Measurements from ENCODE around the gene PDGFRB. TPM values are rescaled to one million over a fixed set of nuclear protein-coding genes. Genes with fewer than 3 reads are reported as not detected.

Gene PDGFRB
- total and polyA plus RNA-seq, 9 donors = 102 to 302 (median 207) TPM

DNA sequence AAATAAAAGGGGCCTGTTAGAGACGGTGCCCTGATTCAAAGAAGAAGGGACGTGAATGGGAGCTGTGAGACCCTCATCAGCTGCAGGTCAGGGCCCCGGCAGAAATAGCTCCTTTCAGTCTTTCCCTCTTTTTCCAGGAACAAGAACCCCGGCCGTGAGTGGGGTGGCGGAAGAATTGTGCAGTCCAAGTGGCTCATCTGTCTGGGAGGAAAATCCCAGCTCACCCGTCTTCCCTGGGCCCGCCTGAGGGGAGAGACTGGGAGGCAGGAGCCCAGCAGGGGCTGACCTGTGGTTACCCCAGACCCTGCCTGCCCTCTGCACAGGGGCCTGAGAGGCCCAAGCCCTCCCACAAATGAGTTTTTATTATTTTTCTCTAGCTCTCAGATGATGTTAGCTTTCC, 44.5 kb downstream of the PDGFRB start:
- Histone ChIP-seq H3K4me1 (ENCODE audit: insufficient read depth) (peaks cover 4% of the 10 kb centered on the region), H3K27me3 (no peaks in the 10 kb centered on the region), H3K9me3 (no peaks in the 10 kb centered on the region), H3K36me3 (no peaks in the 10 kb centered on the region), H3K27ac (no peak overlapping the region), H3K4me3 (no peak overlapping the region)
- WGBS, 3 donors = 77 to 82% (median 77%) methylated on average over 8 of the region's 8 CpGs
- intact Hi-C loops (cut with DNase I) = no loop called here
- no peak for DNase-seq
- TF ChIP-seq, protein P1, sequence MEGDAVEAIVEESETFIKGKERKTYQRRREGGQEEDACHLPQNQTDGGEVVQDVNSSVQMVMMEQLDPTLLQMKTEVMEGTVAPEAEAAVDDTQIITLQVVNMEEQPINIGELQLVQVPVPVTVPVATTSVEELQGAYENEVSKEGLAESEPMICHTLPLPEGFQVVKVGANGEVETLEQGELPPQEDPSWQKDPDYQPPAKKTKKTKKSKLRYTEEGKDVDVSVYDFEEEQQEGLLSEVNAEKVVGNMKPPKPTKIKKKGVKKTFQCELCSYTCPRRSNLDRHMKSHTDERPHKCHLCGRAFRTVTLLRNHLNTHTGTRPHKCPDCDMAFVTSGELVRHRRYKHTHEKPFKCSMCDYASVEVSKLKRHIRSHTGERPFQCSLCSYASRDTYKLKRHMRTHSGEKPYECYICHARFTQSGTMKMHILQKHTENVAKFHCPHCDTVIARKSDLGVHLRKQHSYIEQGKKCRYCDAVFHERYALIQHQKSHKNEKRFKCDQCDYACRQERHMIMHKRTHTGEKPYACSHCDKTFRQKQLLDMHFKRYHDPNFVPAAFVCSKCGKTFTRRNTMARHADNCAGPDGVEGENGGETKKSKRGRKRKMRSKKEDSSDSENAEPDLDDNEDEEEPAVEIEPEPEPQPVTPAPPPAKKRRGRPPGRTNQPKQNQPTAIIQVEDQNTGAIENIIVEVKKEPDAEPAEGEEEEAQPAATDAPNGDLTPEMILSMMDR (IDR thresholded peaks at IDR 0.05) = no peak
- TF ChIP-seq POLR2A (IDR thresholded peaks at IDR 0.05) = no peak
- TF ChIP-seq EP300 (IDR thresholded peaks at IDR 0.05) = no peak

DNA sequence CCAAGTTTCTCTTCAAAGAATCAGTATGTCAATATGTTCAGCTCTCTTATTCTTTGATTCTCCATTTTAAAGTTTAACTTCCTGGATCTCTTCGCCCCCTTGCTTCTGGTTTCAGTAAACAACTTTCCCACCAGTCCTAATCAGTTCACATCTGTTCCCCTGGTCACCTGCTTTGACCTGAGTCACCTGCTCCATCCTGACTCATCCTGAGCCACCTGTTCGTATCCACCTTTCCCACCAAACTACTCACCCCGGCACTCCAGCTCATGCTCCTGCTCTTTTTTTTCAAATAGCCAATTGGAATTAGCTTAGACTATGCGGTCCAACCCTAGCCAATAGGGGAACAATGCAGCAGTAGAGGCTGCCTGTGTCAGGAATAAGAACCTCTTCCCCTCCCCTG, 45.7 kb downstream of the PDGFRB start:
- Histone ChIP-seq H3K36me3 (no peaks in the 10 kb centered on the region), H3K4me3 (no peak overlapping the region), H3K9me3 (no peaks in the 10 kb centered on the region), H3K27ac (no peak overlapping the region), H3K27me3 (no peaks in the 10 kb centered on the region), H3K4me1 (ENCODE audit: insufficient read depth) (peaks cover 4% of the 10 kb centered on the region)
- TF ChIP-seq, protein P1 (IDR thresholded peaks at IDR 0.05) = no peak
- TF ChIP-seq POLR2A (IDR thresholded peaks at IDR 0.05) (no peak), EP300 (IDR thresholded peaks at IDR 0.05) (no peak)
- intact Hi-C loops (cut with DNase I) = no loop called here
- no peak for DNase-seq
- 68 to 69% (median 68%) methylated on average over 4 of the region's 4 CpGs for WGBS, 3 donors

DNA sequence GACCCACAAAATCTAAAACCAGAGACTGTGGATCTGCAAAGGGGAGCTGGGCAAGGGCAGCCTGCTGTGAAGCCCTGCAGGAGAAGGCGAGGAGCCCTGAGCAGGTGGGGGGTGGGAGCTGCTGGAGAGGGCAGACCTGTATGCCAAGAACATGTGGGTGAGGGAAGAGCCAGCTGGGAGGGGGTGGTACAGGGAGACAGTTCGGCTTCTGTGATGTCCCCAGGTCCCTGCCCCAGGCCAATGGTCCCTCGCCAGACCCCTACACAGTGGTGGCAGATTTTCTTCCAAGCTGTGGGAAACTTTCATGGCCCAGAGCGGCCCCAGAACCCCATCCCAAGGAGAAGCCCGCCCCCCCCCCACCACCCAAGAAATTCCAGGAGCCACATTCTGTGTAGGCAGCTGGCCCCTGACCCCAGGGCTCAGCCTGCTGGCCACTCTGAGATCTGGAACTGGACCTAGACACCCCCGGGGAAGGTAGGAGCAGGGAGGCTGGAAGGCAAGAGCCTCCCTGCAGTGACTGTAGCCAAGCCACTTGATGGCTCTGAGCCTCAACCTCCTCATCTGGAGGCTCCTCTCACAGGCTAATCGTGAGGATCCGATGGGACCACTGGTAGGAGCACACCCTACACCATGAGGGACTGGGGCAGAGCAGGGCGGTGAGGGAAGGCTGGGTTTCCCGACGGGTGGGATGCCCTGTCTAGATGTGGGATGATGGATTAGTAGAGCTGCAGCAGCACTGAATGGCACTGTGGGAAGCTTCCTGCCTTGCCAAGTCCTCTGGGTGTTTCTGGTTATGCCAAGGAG, 46.7 kb downstream of the PDGFRB start:
- Histone ChIP-seq H3K4me3 (no peak overlapping the region), H3K4me1 (ENCODE audit: insufficient read depth) (peaks cover 4% of the 10 kb centered on the region), H3K27me3 (no peaks in the 10 kb centered on the region), H3K9me3 (no peaks in the 10 kb centered on the region), H3K27ac (no peak overlapping the region), H3K36me3 (no peaks in the 10 kb centered on the region)
- DNase-seq = no peak
- intact Hi-C loops (cut with DNase I) = no loop called here
- TF ChIP-seq POLR2A (IDR thresholded peaks at IDR 0.05) = no peak
- no peak for TF ChIP-seq EP300 (IDR thresholded peaks at IDR 0.05)
- TF ChIP-seq, protein P1 (IDR thresholded peaks at IDR 0.05) = no peak
- 90 to 94% (median 91%) methylated on average over 11 of the region's 11 CpGs for WGBS, 3 donors

DNA sequence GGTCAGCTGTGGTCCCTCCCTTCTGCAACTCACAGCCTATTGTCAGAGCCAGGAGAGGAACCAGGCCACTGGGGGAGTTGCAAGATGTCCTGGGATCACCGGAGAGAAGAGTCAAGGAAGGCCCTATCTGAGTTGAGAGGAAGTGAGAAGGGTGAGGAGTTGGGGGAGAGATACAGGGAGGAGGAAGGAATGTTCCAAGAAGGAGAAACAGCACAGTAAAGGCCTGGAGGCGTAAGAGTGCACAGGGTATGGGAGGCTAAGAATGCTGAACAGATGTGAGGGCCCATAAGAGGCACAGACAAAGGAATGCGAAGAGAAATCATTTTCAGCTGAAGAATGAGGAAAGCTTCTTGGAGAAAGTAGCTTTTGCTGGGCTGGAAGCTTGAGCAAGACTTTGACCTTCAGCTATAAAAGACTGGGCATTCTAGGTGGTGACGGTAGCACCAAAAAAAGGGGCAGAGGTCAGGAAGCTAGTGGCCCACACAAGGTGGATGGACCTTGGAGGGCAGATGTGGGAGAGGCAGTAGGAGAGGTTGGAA, 47.7 kb downstream of the PDGFRB start:
- Histone ChIP-seq H3K27ac (no peak overlapping the region), H3K27me3 (no peaks in the 10 kb centered on the region), H3K9me3 (no peaks in the 10 kb centered on the region), H3K4me1 (ENCODE audit: insufficient read depth) (peaks cover 4% of the 10 kb centered on the region), H3K4me3 (no peak overlapping the region), H3K36me3 (no peaks in the 10 kb centered on the region)
- DNase-seq = peak in 1 of 5 donors; percentile 32
- WGBS, 3 donors = 9 to 28% (median 26%) methylated on average over 4 of the region's 4 CpGs
- no peak for TF ChIP-seq POLR2A (IDR thresholded peaks at IDR 0.05)
- no peak for TF ChIP-seq EP300 (IDR thresholded peaks at IDR 0.05)
- TF ChIP-seq, protein P1 (IDR thresholded peaks at IDR 0.05) = no peak
- intact Hi-C loops (cut with DNase I) = no loop called here

Data from ovary (tissue), 9 donors.